SK-N-SH (cell line): ENCODE results near the gene SYNE3. TPM values are rescaled to one million over a fixed set of nuclear protein-coding genes. Genes with fewer than 3 reads are reported as not detected.

Experiments
- CTCF ChIA-PET: fragments of 300-600, 350-600 bp; formaldehyde crosslinking; extraction: SDS; loops from one replicate; lab custom pipeline; 2021; lab: Yijun Ruan, JAX
- POLR2A ChIA-PET: fragments of 350-600 bp; sonication (Branson Sonifier 250); formaldehyde crosslinking; extraction: SDS; loops from one replicate; lab custom pipeline; 2020; ENCODE audit warnings: antibody characterized with exemption, inconsistent platforms; lab: Yijun Ruan, JAX
- DNase-seq: peaks from one replicate; pipeline ENCODE4 v3.0.0; 2012
- H2AFZ ChIP-seq: fragments of 200-600 bp; sonication (generic); 2 replicates; pipeline ENCODE4 v1.8.1; 2016; ENCODE audit warnings: antibody characterized with exemption, mild to moderate bottlenecking, low read depth
- H3F3A ChIP-seq: fragments of 200-600 bp; sonication (generic); replicated peaks from 2 replicates; pipeline ENCODE3; 2016; ENCODE audit warnings: antibody characterized with exemption, mild to moderate bottlenecking; ENCODE audit not compliant: insufficient read depth
- H3K27ac ChIP-seq, 2 experiments: fragments of 200-500 bp in 1 of 2; fragments of 200-600 bp in 1 of 2; sonication (Bioruptor generic) in 1 of 2; sonication (generic), shearing (Covaris generic) in 1 of 2; 2 replicates each; pipeline versions ENCODE4 v1.5.1 to v1.6.1; 2014 to 2016; ENCODE audit warnings: low read depth in 2 of 2, inconsistent platforms in 1 of 2, low read length in 1 of 2, mild to moderate bottlenecking in 1 of 2, mixed read lengths in 1 of 2
- H3K27me3 ChIP-seq: fragments of 200-600 bp; sonication (generic), shearing (Covaris generic); 2 replicates; pipeline ENCODE4 v1.6.1; 2016; ENCODE audit warnings: mixed run types; ENCODE audit not compliant: insufficient read depth
- H3K36me3 ChIP-seq, 2 experiments: fragments of 200-500 bp in 1 of 2; fragments of 200-600 bp in 1 of 2; sonication (Bioruptor generic) in 1 of 2; sonication (generic) in 1 of 2; replicated peaks in 1 of 2; 2 replicates each; pipeline versions ENCODE3 to v1.5.1; 2014 to 2016; ENCODE audit warnings: low read length in 1 of 2, mild to moderate bottlenecking in 1 of 2; ENCODE audit not compliant: insufficient read depth in 2 of 2, control insufficient read depth in 1 of 2
- H3K4me1 ChIP-seq, 2 experiments: fragments of 200-500 bp in 1 of 2; fragments of 200-600 bp in 1 of 2; sonication (Bioruptor generic) in 1 of 2; sonication (generic), shearing (Covaris generic) in 1 of 2; 2 replicates each; pipeline versions ENCODE4 v1.5.1 to v1.6.1; 2014 to 2016; ENCODE audit warnings: low read depth in 1 of 2, low read length in 1 of 2, mixed run types in 1 of 2; ENCODE audit not compliant: insufficient read depth in 2 of 2, control insufficient read depth in 1 of 2
- H3K4me2 ChIP-seq: fragments of 200-600 bp; sonication (generic), shearing (Covaris generic); 2 replicates; pipeline ENCODE4 v1.6.1; 2017; ENCODE audit warnings: mixed run types
- H3K4me3 ChIP-seq, 2 experiments: fragments of 200-500 bp in 1 of 2; fragments of 200-600 bp in 1 of 2; sonication (Bioruptor generic) in 1 of 2; sonication (generic), shearing (Covaris generic) in 1 of 2; 2 replicates each; pipeline versions ENCODE4 v1.5.1 to v1.8.1; 2014 to 2016; ENCODE audit warnings: low read depth in 2 of 2, inconsistent platforms in 1 of 2, low read length in 1 of 2, mild to moderate bottlenecking in 1 of 2, mixed read lengths in 1 of 2, moderate library complexity in 1 of 2
- H3K79me2 ChIP-seq: fragments of 200-600 bp; sonication (generic); 2 replicates; pipeline ENCODE4 v1.8.1; 2017; ENCODE audit warnings: mild to moderate bottlenecking; ENCODE audit not compliant: insufficient read depth
- H3K9ac ChIP-seq: fragments of 200-600 bp; sonication (generic); 2 replicates; pipeline ENCODE4 v1.6.1; 2017; ENCODE audit warnings: mixed run types
- H3K9me2 ChIP-seq: fragments of 200-600 bp; sonication (generic); 2 replicates; pipeline ENCODE4 v1.6.1; 2017; ENCODE audit warnings: mixed run types
- H3K9me3 ChIP-seq: fragments of 200-600 bp; sonication (generic); 2 replicates; pipeline ENCODE4 v1.6.1; 2017; ENCODE audit warnings: mixed run types, mild to moderate bottlenecking, moderate library complexity
- H4K20me1 ChIP-seq: fragments of 200-600 bp; sonication (generic); 2 replicates; pipeline ENCODE4 v1.6.1; 2017; ENCODE audit warnings: mild to moderate bottlenecking, mixed run types; ENCODE audit not compliant: insufficient read depth
- CTCF ChIP-seq: fragments of 200-600 bp; sonication (generic); IDR thresholded peaks from 2 replicates; pipeline ENCODE4 v1.6.1; 2017; ENCODE audit warnings: antibody characterized with exemption, mild to moderate bottlenecking, moderate library complexity
- EP300 ChIP-seq, 2 experiments: IDR thresholded peaks; 2 replicates each; pipeline versions ENCODE4 v1.4.0 to v1.6.1; 2012; ENCODE audit warnings: borderline replicate concordance in 1 of 2, low read depth in 1 of 2, low read length in 1 of 2
- FOSL2 ChIP-seq: IDR thresholded peaks from 2 replicates; pipeline ENCODE4 v1.4.0; 2012; ENCODE audit warnings: low read depth, mild to moderate bottlenecking, moderate library complexity, borderline replicate concordance
- FOXM1 ChIP-seq: IDR thresholded peaks from 2 replicates; pipeline ENCODE4 v1.4.0; 2012; ENCODE audit warnings: low read depth, mild to moderate bottlenecking
- GABPA ChIP-seq: IDR thresholded peaks from 2 replicates; pipeline ENCODE4 v1.4.0; 2012; ENCODE audit warnings: low read depth, mild to moderate bottlenecking
- GATA2 ChIP-seq: sonication (generic); formaldehyde crosslinking; IDR thresholded peaks from 2 replicates; pipeline ENCODE4 v1.5.0; 2020; ENCODE audit warnings: mild to moderate bottlenecking, missing genetic modification reagents
- JUND ChIP-seq: IDR thresholded peaks from 2 replicates; pipeline ENCODE4 v1.4.0; 2012
- MXI1 ChIP-seq: IDR thresholded peaks from 2 replicates; pipeline ENCODE4 v1.6.1; 2012; ENCODE audit warnings: mild to moderate bottlenecking, low read depth, low read length, improper control_type of control experiment
- NFIC ChIP-seq: IDR thresholded peaks from 2 replicates; pipeline ENCODE4 v1.4.0; 2012; ENCODE audit warnings: borderline replicate concordance
- RAD21 ChIP-seq: IDR thresholded peaks from 2 replicates; pipeline ENCODE4 v1.6.1; 2012; ENCODE audit warnings: mild to moderate bottlenecking, low read length
- RCOR1 ChIP-seq: fragments of 150-350 bp; IDR thresholded peaks from 2 replicates; pipeline ENCODE4 v1.6.1; 2017; ENCODE audit warnings: antibody characterized with exemption, low read length
- SIN3A ChIP-seq: IDR thresholded peaks from 2 replicates; pipeline ENCODE4 v1.6.1; 2012; ENCODE audit warnings: low read depth, mild to moderate bottlenecking, low read length, moderate library complexity, borderline replicate concordance
- SMC3 ChIP-seq: IDR thresholded peaks from 2 replicates; pipeline ENCODE4 v1.6.1; 2012; ENCODE audit warnings: low read depth, low read length, improper control_type of control experiment
- TCF12 ChIP-seq: IDR thresholded peaks from 2 replicates; pipeline ENCODE4 v1.4.0; 2012
- TEAD4 ChIP-seq: IDR thresholded peaks from 2 replicates; pipeline ENCODE4 v1.4.0; 2012; ENCODE audit warnings: mild to moderate bottlenecking, borderline replicate concordance; ENCODE audit not compliant: insufficient read depth
- USF1 ChIP-seq: IDR thresholded peaks from 2 replicates; pipeline ENCODE4 v1.4.0; 2012; ENCODE audit warnings: low read depth, borderline replicate concordance
- ZBTB33 ChIP-seq: IDR thresholded peaks from 2 replicates; pipeline ENCODE4 v1.4.0; 2012; ENCODE audit warnings: low read depth, borderline replicate concordance
- WGBS: methylation state at CpG from one replicate; pipeline ENCODE4 v1.1.6; 2017; ENCODE audit warnings: low lambda C conversion rate; 5-methylcytosine and 5-hydroxymethylcytosine counted together
- polyA plus RNA-seq, 3 experiments: library from polyadenylated mRNA; depleted of rRNA; stranded (reverse); fragments of >200 nt; gene quantifications; 2 replicates each; pipeline ENCODE4 v1.2.3, GENCODE V29; 2012

SYNE3 gene
- polyA plus RNA-seq, 1 of the 3 experiments (the other 2 are of a cell fraction) = 2.0 TPM

- Histone ChIP-seq H3K27ac (no peak overlapping the region), H3K79me2 (peaks cover 4% of the 10 kb centered on the region; the same call in 1 of the 2 replicates), H3K9me2 (no peaks in the 10 kb centered on the region), H3K27me3 (no peaks in the 10 kb centered on the region), H3K36me3 (no peaks in the 10 kb centered on the region), H2AFZ (no peak overlapping the region), H3K9ac (no peak overlapping the region)
- WGBS = 100% methylated on average over 6 of the region's 6 CpGs
- POLR2A ChIA-PET = no interaction called here
- CTCF ChIA-PET = interaction anchor here (1.0 to 3.0 kb wide), 2 partner anchors 11 to 67 kb away, joined by 3 to 18 read pairs; no protein-coding TSS in a partner anchor
- no peak for TF ChIP-seq FOXM1
- TF ChIP-seq, all 33 proteins: peak for 0
- peaks cover 8% of the 10 kb centered on the region for H3F3A ChIP-seq
- H3K4me2 ChIP-seq = no peak overlapping the region
- no peak for DNase-seq
- no peaks in the 10 kb centered on the region for H3K9me3 ChIP-seq
- no peaks in the 10 kb centered on the region for H4K20me1 ChIP-seq
- no peak overlapping the region for H3K4me3 ChIP-seq
- H3K4me1 ChIP-seq = peaks cover 15 to 41% of the 10 kb centered on the region in 2 experiments
Measured at GRCh38 chr14:95509495-95509894, 7.0 kb downstream of the SYNE3 start.

- Histone ChIP-seq H3K36me3 (no peaks in the 10 kb centered on the region), H4K20me1 (no peaks in the 10 kb centered on the region), H3F3A (peaks cover 8% of the 10 kb centered on the region), H3K9me2 (no peaks in the 10 kb centered on the region), H3K4me2 (peak overlapping the region; percentile 62), H3K9ac (no peak overlapping the region), H3K4me1 (peaks cover 19 to 38% of the 10 kb centered on the region in 2 experiments), H3K27ac (peak overlapping the region; percentile 83 to 93; a peak in 3 of 4 replicates), H2AFZ (no peak overlapping the region), H3K9me3 (no peaks in the 10 kb centered on the region), H3K79me2 (peaks cover 4% of the 10 kb centered on the region; the same call in 1 of the 2 replicates), H3K27me3 (no peaks in the 10 kb centered on the region), H3K4me3 (no peak overlapping the region)
- TF ChIP-seq MXI1 = peak; percentile 72
- no peak for TF ChIP-seq FOSL2
- peak; percentile 67 for TF ChIP-seq GATA2 (CRISPR knock-in tag)
- TF ChIP-seq EP300 (IDR thresholded peaks at IDR 0.05; ENCODE audit: borderline replicate concordance in 1 of 2, low read depth in 1 of 2, low read length in 1 of 2) = peak in 1 of 2 experiments; percentile 66; a peak in 2 of 4 replicates
- ChIA-PET CTCF (interaction anchor here (0.6 to 3.0 kb wide), 6 partner anchors 12 to 590 kb away, joined by 3 to 18 read pairs (median 4); no protein-coding TSS in a partner anchor), POLR2A (interaction anchor here (0.9 to 1.1 kb wide), 2 partner anchors 19 to 67 kb away, joined by 3 read pairs; no protein-coding TSS in a partner anchor)
- DNase-seq = no peak
- WGBS = 74% methylated on average over 6 of the region's 6 CpGs
Measured at GRCh38 chr14:95508377-95508776, 8.1 kb downstream of the SYNE3 start.

- H3K79me2 ChIP-seq = peaks cover 4% of the 10 kb centered on the region; the same call in 1 of the 2 replicates
- H3K9ac ChIP-seq = peak overlapping the region; percentile 34; the same call in 1 of the 2 replicates
- no peaks in the 10 kb centered on the region for H3K9me3 ChIP-seq
- H3F3A ChIP-seq = peaks cover 8% of the 10 kb centered on the region
- POLR2A ChIA-PET = interaction anchor here (1.1 kb wide), 1 partner anchor 20 kb away, joined by 3 read pairs; no protein-coding TSS in a partner anchor
- H4K20me1 ChIP-seq = no peaks in the 10 kb centered on the region
- peak overlapping the region; percentile 83 to 93 for H3K27ac ChIP-seq
- no peak overlapping the region for H2AFZ ChIP-seq
- DNase-seq = peak; percentile 55
- no peaks in the 10 kb centered on the region for H3K36me3 ChIP-seq
- H3K4me2 ChIP-seq = peak overlapping the region; percentile 62
- H3K4me1 ChIP-seq = peaks cover 19 to 40% of the 10 kb centered on the region in 2 experiments
- no peaks in the 10 kb centered on the region for H3K9me2 ChIP-seq
- no peak overlapping the region for H3K4me3 ChIP-seq
- CTCF ChIA-PET = interaction anchor here (1.0 to 3.0 kb wide), 4 partner anchors 12 to 66 kb away, joined by 3 to 18 read pairs (median 5); no protein-coding TSS in a partner anchor
- 44% methylated on average over 3 of the region's 3 CpGs for WGBS
- no peaks in the 10 kb centered on the region for H3K27me3 ChIP-seq
- no peak for TF ChIP-seq SMC3
- TF ChIP-seq GABPA = no peak
- TF ChIP-seq RAD21 = no peak
- TF ChIP-seq FOSL2 = peak; percentile 83
- TF ChIP-seq TCF12 = peak; percentile 87
- no peak for TF ChIP-seq ZBTB33
- TF ChIP-seq USF1 = peak; percentile 60; the same call in 1 of the 2 replicates
- TF ChIP-seq RCOR1 = no peak
- peak; percentile 79 for TF ChIP-seq NFIC
- no peak for TF ChIP-seq SIN3A
- no peak for TF ChIP-seq TEAD4
- no peak for TF ChIP-seq CTCF
- peak; percentile 55; the same call in 1 of the 2 replicates for TF ChIP-seq JUND
Measured at GRCh38 chr14:95507701-95508103, 8.7 kb downstream of the SYNE3 start.
